Fibroblast of villous mesenchyme (primary cell): ENCODE results near the gene MYLK3. TPM values are rescaled to one million over a fixed set of nuclear protein-coding genes. Genes with fewer than 3 reads are reported as not detected.

ENCODE experiments used
- DNase-seq: peaks from one replicate; pipeline ENCODE4 v3.0.0-alpha.2; 2010; ENCODE audit warnings: low read depth
- H3K4me3 ChIP-seq: 2 replicates; pipeline ENCODE4 v1.5.1; 2011; ENCODE audit warnings: low read depth, mild to moderate bottlenecking, low read length
- CTCF ChIP-seq: IDR thresholded peaks from 2 replicates; pipeline ENCODE4 v1.5.1; 2012; ENCODE audit warnings: low read depth, mild to moderate bottlenecking, low read length; ENCODE audit not compliant: insufficient read depth
- total RNA-seq: library from RNA; depleted of rRNA; stranded (reverse); fragments of >200 nt; gene quantifications from 2 replicates; pipeline ENCODE4 v1.2.3, GENCODE V29; 2012

MYLK3 gene
- total RNA-seq, 1 donor, result under 0.01 TPM

DNA sequence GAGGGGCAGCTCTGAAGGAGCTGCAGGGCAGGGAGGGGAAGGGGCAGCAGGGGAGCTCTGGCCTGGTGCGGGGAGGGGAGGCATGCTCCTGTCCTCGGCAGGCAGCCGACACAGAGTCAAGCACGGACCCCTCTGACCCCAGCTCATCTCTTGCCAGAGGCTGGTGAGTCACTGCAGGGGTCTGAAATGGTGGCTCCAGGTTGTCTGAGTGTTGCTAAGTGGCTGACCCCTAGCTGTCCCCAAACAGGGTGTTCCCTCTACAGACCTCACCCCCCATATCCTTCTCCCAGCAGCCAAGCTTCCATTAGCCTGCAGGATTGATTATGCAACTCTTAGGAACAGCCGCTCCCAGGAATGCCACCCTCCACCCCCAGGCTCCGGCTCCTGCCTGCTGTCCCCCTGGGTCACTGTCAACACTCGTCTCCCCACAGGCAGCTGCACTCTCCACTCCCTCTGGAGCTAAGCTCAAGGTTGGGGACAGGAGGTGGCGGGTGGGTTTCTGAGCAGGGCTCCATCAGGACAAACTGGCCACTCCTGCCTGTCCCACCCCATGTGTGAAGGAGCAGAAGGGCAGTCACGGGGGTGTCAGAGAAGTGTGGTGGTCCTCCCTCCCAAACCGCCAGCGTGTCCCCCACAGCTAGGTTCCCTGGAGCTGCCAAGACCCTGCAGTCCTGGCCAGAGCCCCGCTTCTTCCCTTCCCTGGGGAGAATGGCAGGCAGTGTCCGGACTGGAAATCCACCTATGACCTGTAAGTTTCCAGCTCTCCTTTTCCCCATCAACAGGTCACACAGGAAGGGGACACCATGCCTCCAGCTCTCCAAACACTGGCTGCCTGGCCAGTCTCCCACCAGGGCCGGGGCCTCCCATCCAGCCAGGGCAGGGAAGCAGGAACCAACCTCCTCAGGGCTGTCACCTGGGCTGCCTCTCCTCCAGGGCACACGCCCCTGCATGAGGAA lies 1.0 kb downstream of the MYLK3 start:
- TF ChIP-seq CTCF, result no peak
- DNase-seq, result no peak
- no peak overlapping the region for H3K4me3 ChIP-seq

DNA sequence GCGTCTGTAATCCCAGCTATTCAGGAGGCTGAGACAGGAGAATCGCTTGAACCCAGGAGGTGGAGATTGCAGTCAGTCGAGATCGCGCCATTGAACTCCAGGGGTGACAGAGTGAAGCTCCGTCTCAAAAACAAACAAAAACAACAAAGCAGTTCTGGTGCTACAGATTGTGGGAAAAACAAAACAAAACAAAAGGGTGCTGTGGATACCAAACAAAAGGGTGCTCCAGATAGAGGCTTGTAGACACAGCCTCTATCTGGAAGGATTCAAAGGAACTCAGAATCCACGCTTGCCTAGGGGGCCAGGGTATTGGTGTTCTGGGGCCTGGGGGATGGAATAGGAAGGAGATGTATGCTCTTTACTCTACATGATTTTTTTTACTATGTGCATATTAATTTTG lies 2.5 kb downstream of the MYLK3 start:
- no peak for TF ChIP-seq CTCF

DNA sequence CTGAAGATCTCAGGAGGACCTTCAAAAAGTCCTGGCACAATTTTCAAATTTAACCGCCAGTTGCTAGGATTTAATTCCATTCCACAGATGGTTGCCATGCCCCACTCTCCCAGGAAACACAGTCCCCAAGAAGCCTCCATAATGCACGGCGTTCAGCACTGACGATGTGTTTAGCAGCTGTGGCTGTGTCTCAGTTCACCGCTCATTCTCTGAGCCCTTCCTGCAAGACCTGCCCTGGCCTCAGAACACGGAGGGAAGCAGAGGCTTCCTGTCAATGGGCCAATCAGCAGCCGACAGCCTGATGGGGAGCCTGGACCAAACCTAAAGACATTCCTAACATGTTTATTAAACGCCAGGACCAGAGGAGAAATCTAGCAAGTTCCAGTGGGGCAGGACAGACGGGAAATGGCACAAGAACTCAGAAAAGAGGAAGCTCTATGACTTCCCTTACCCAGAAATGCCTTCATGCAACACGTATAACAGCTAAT lies 4.9 kb downstream of the MYLK3 start:
- no peak for TF ChIP-seq CTCF
- peak; percentile 20 for DNase-seq
- no peak overlapping the region for H3K4me3 ChIP-seq

More for the DNA sequence above, 2.5 kb downstream of the MYLK3 start:
- no peak for DNase-seq
- no peak overlapping the region for H3K4me3 ChIP-seq

DNA sequence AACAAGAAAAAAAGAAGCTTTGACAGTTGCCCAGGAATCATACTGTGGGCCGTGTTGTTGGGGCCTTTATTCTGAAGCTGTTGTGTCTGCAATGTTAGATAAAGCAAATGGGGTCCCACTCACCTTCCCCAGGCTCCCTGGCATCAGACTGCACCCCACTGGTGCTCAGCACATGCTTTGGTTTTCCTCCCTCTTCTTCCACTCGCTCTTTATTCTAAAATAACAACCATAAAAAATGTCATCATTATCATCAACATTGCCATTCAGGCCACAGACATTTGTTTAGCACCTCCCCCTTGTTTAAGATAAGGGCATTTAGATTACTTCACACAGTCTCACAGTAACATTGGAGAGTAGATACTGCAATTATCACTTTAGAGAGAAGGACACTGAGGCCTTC lies 8.2 kb downstream of the MYLK3 start:
- DNase-seq, result no peak
- no peak overlapping the region for H3K4me3 ChIP-seq
- TF ChIP-seq CTCF, result no peak

- TF ChIP-seq CTCF, result no peak
- DNase-seq, result no peak
- H3K4me3 ChIP-seq, result no peak overlapping the region
Measured at GRCh38 chr16:46737621-46738214, 10.4 kb downstream of the MYLK3 start.

DNA sequence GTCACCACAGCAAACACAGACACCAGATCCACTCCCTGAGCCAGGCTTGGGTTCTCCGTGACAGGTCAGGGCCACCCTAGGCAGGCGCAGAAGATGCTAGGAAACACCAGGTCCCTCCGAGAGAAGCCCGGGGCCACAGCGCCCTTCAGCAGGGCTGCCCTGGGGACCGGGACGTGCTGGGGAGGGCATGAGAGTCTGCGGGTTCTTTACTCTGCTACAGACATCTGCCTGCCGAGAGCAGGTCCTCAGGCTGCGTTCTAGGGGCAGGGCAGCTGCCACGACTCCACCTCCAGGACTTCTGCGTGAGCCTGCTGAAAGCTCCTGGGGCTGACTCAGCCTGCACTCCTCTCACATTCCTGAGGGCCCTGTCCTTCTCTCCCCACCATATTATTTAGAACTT lies 11.4 kb downstream of the MYLK3 start:
- TF ChIP-seq CTCF, result no peak
- no peak for DNase-seq
- H3K4me3 ChIP-seq, result no peak overlapping the region
